Colon (tissue), 2 donors: ENCODE results near the gene PROKR1.
"Not testable (repeated sequence)": the region's sequence is repeated elsewhere in the genome, so short reads cannot be mapped to it uniquely, and the experiment has no call there.

Source experiments
- FAIRE-seq: peaks from 2 replicates; lab custom pipeline; 2012; peaks lifted over from hg19 to GRCh38; lab: Jason Lieb, UNC
- donor health status: control.
- donor health status: control.

Gene PROKR1

GRCh38 chr2:68643011-68643873 lies at the start of gene PROKR1:
Gene PROKR1, plus strand, starts transcription at chr2:68643579. Its CDS starts 2,243 bp downstream, at chr2:68645822.
- no peak for FAIRE-seq

GRCh38 chr2:68594041-68594440 lies 49.3 kb upstream of the PROKR1 start:
- FAIRE-seq: no peak

GRCh38 chr2:68594674-68595492 lies 48.5 kb upstream of the PROKR1 start:
- no peak for FAIRE-seq

- FAIRE-seq: not testable (repeated sequence)
Measured at GRCh38 chr2:68595493-68595785, 47.9 kb upstream of the PROKR1 start.

GRCh38 chr2:68600495-68600894 lies 42.9 kb upstream of the PROKR1 start:
- not testable (repeated sequence) for FAIRE-seq

GRCh38 chr2:68603059-68603458 lies 40.3 kb upstream of the PROKR1 start:
- no peak for FAIRE-seq

GRCh38 chr2:68604077-68604476 lies 39.3 kb upstream of the PROKR1 start:
- FAIRE-seq: no peak

- FAIRE-seq: no peak
Measured at GRCh38 chr2:68605939-68606338, 37.4 kb upstream of the PROKR1 start.

- FAIRE-seq: no peak
Measured at GRCh38 chr2:68606759-68607158, 36.6 kb upstream of the PROKR1 start.

- no peak for FAIRE-seq
Measured at GRCh38 chr2:68607837-68608236, 35.5 kb upstream of the PROKR1 start.

GRCh38 chr2:68612765-68613519 lies 30.4 kb upstream of the PROKR1 start:
- FAIRE-seq: no peak

- no peak for FAIRE-seq
Measured at GRCh38 chr2:68620772-68621171, 22.6 kb upstream of the PROKR1 start.

- FAIRE-seq: no peak
Measured at GRCh38 chr2:68623820-68624219, 19.6 kb upstream of the PROKR1 start.

GRCh38 chr2:68627615-68628014 lies 15.8 kb upstream of the PROKR1 start:
- FAIRE-seq: no peak

GRCh38 chr2:68632021-68632420 lies 11.4 kb upstream of the PROKR1 start:
- no peak for FAIRE-seq

- no peak for FAIRE-seq
Measured at GRCh38 chr2:68637047-68637446, 6.3 kb upstream of the PROKR1 start.

- no peak for FAIRE-seq
Measured at GRCh38 chr2:68643874-68644485, 601 bp downstream of the PROKR1 start.

GRCh38 chr2:68645523-68645922 lies 2.1 kb downstream of the PROKR1 start:
- FAIRE-seq: no peak

- no peak for FAIRE-seq
Measured at GRCh38 chr2:68646303-68646702, 2.9 kb downstream of the PROKR1 start.

GRCh38 chr2:68650645-68651044 lies 7.3 kb downstream of the PROKR1 start:
- FAIRE-seq: no peak

- no peak for FAIRE-seq
Measured at GRCh38 chr2:68653034-68653433, 9.7 kb downstream of the PROKR1 start.

GRCh38 chr2:68653538-68653982 lies 10.2 kb downstream of the PROKR1 start:
- no peak for FAIRE-seq
